ENCODE data around the gene RECK.

- TF ChIP-seq CTCF (conservative IDR thresholded peaks at IDR 0.05) (no peak), ZFX (IDR thresholded peaks at IDR 0.05) (no peak)
These were observed 89.5 kb downstream of the RECK start for GRCh38 chr9:36126016-36126730.
